Neural crest cell (in vitro differentiated cells): ENCODE results near the gene FABP2. TPM values are rescaled to one million over a fixed set of nuclear protein-coding genes. Genes with fewer than 3 reads are reported as not detected.

ENCODE experiments used
- DNase-seq: peaks from one replicate; pipeline ENCODE4 v3.0.0; 2021; ENCODE audit warnings: low read depth, mixed read lengths, low spot score
- H3K27ac Mint-ChIP-seq: one replicate; pipeline ENCODE4 v1.8.0; 2021; ENCODE audit warnings: mild to moderate bottlenecking, mixed read lengths; ENCODE audit not compliant: unreplicated experiment
- H3K27me3 Mint-ChIP-seq: 2 replicates; pipeline ENCODE4 v1.8.0; 2021; ENCODE audit warnings: low read depth, mild to moderate bottlenecking, mixed read lengths
- H3K36me3 Mint-ChIP-seq: 2 replicates; pipeline ENCODE4 v1.8.0; 2021; ENCODE audit warnings: low read depth, mild to moderate bottlenecking, mixed read lengths
- H3K4me1 Mint-ChIP-seq: 2 replicates; pipeline ENCODE4 v1.8.0; 2021; ENCODE audit warnings: mixed read lengths
- H3K4me3 Mint-ChIP-seq: one replicate; pipeline ENCODE4 v1.8.0; 2021; ENCODE audit warnings: mild to moderate bottlenecking, mixed read lengths
- H3K9me3 Mint-ChIP-seq: 2 replicates; pipeline ENCODE4 v1.8.0; 2021; ENCODE audit warnings: mixed read lengths
- total RNA-seq: library from RNA; stranded (reverse); gene quantifications from 2 replicates; pipeline ENCODE4 v1.2.1, GENCODE V29; 2021
- TF ChIP-seq, protein P1 (sequence below): fragments of 200-600 bp; sonication (generic); conservative IDR thresholded peaks from 2 replicates; pipeline ENCODE4 v1.5.0; 2021; ENCODE audit warnings: antibody characterized with exemption, mild to moderate bottlenecking

Gene FABP2
- total RNA-seq, 1 donor from 2014 or later, result not detected

DNA sequence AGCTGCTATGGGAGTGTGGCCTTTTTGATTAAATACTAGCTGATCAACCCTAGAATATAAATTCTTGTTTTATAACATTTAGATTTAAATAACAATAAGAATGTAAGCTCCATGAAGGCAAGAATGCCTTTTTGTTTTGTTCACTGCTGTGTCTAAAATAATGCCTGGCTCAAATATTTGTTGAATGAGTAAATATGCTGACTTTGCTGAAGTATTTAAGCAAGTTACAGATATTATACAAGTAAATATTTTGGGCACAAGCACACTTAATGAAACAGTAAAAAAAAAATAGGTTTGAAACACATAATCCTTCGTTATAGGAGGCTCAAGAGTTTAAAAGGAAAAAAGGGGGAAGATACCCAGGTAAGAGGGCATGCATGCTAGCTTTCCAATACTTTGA lies 24.1 kb downstream of the FABP2 start:
- no peak overlapping the region for H3K27ac Mint-ChIP-seq
- H3K4me1 Mint-ChIP-seq, result peaks cover 29% of the 10 kb centered on the region
- H3K4me3 Mint-ChIP-seq, result peak overlapping the region; percentile 99
- no peaks in the 10 kb centered on the region for H3K27me3 Mint-ChIP-seq
- peaks cover 18% of the 10 kb centered on the region for H3K36me3 Mint-ChIP-seq
- peaks cover 6% of the 10 kb centered on the region for H3K9me3 Mint-ChIP-seq
- TF ChIP-seq, protein P1, sequence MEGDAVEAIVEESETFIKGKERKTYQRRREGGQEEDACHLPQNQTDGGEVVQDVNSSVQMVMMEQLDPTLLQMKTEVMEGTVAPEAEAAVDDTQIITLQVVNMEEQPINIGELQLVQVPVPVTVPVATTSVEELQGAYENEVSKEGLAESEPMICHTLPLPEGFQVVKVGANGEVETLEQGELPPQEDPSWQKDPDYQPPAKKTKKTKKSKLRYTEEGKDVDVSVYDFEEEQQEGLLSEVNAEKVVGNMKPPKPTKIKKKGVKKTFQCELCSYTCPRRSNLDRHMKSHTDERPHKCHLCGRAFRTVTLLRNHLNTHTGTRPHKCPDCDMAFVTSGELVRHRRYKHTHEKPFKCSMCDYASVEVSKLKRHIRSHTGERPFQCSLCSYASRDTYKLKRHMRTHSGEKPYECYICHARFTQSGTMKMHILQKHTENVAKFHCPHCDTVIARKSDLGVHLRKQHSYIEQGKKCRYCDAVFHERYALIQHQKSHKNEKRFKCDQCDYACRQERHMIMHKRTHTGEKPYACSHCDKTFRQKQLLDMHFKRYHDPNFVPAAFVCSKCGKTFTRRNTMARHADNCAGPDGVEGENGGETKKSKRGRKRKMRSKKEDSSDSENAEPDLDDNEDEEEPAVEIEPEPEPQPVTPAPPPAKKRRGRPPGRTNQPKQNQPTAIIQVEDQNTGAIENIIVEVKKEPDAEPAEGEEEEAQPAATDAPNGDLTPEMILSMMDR, result no peak
- DNase-seq, result no peak

DNA sequence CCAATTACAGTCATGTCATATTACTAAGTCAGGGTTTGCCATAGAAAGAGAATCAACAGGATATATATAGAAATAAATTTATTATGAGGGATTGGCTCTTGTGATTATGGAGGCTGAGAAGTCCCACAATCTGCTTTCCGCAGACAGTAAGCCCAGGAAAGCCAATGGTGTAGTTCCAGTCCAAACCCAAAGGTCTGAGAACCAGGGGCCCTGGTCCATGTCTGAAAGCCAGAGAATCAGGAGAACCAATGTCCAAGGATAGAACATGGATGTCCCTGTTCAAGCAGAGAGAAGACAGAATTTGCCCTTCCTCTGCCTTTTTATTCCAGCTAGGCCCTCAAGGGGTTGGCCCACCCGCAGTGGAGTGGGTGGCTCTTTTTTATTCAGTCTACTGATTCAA lies 25.6 kb downstream of the FABP2 start:
- no peak overlapping the region for H3K27ac Mint-ChIP-seq
- H3K27me3 Mint-ChIP-seq, result no peaks in the 10 kb centered on the region
- TF ChIP-seq, protein P1, result no peak
- DNase-seq, result no peak
- H3K4me1 Mint-ChIP-seq, result peaks cover 29% of the 10 kb centered on the region
- no peak overlapping the region for H3K4me3 Mint-ChIP-seq
- peaks cover 18% of the 10 kb centered on the region for H3K36me3 Mint-ChIP-seq
- peaks cover 6% of the 10 kb centered on the region for H3K9me3 Mint-ChIP-seq

DNA sequence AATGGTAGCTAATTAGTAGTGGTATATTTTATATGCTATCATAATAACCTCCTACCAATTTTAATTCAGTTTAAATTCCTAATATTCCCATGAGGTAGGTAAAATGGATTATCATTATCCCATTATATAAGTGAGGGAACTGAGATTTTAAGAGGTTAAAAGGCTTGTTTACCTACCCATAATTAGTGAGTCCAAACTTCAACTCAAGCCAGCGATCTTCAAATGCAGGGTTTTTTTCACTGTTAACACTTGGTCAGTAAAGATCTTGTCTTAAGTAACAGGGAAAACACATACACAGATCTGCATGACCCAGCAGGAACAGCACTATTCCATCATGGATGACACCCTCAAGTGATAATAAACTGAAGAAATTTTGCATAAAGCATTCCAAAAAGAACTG lies 31.3 kb downstream of the FABP2 start:
- Mint-ChIP-seq H3K4me1 (no peaks in the 10 kb centered on the region), H3K27ac (no peak overlapping the region), H3K4me3 (no peak overlapping the region), H3K36me3 (no peaks in the 10 kb centered on the region), H3K27me3 (no peaks in the 10 kb centered on the region), H3K9me3 (no peaks in the 10 kb centered on the region)
- TF ChIP-seq, protein P1, result no peak
- DNase-seq, result no peak

DNA sequence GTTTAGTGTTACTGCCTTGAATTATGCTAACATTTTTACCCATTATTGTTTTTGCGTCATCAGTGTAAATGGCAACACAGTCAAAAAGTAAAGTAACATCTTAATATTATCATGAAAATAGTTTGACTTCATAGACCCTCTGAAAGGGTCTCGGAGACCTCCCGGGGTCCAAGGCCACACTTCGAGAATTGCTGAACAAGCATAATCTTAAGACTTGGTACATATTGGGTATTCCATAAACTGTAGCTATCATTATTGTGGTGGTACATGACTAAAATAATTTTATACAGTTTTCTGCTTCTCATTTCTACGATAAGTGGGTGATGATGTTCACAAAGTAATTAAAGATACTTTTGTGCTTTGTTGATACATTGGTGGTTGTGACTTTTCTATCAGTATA lies 32.6 kb downstream of the FABP2 start:
- no peak overlapping the region for H3K4me3 Mint-ChIP-seq
- no peak overlapping the region for H3K27ac Mint-ChIP-seq
- no peak for DNase-seq
- H3K36me3 Mint-ChIP-seq, result no peaks in the 10 kb centered on the region
- H3K9me3 Mint-ChIP-seq, result no peaks in the 10 kb centered on the region
- H3K4me1 Mint-ChIP-seq, result no peaks in the 10 kb centered on the region
- TF ChIP-seq, protein P1, result no peak
- H3K27me3 Mint-ChIP-seq, result no peaks in the 10 kb centered on the region

DNA sequence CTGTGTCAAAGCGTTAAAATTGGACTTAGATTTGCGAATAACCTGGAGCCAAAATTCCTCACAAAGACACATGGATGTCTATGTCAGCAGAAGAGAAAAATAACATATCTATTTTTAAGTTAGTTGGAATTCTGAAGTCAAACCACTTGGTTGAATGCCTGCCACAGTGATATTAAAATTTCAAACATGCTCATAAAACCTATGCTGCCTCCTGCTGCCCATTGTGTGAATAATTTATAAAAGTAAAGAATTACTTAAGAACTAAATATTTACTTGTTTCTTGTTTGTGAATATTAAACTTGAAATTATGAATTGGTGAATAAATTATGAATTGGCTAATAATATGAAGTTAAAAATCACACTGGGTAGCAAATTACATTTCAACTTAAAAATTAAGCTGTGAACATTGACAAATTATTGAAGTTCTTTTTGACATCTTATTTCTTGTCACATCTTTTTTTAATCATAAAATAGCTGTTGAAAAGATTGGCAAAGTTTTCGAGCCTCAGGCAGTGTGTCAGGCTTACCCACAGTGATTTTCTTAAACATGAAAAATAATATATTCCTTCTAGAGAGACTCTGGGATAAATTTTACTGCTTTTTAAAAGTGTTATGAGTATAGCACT lies 35.4 kb downstream of the FABP2 start:
- Mint-ChIP-seq H3K4me1 (no peaks in the 10 kb centered on the region), H3K27ac (no peak overlapping the region), H3K4me3 (no peak overlapping the region), H3K9me3 (no peaks in the 10 kb centered on the region), H3K27me3 (no peaks in the 10 kb centered on the region), H3K36me3 (no peaks in the 10 kb centered on the region)
- TF ChIP-seq, protein P1, result peak; percentile 80
- no peak for DNase-seq
